CMK (cell line): ENCODE results near the gene C3AR1.
"Not testable (repeated sequence)": the region's sequence is repeated elsewhere in the genome, so short reads cannot be mapped to it uniquely, and the experiment has no call there.

Source experiments
- DNase-seq: peaks from one replicate; pipeline ENCODE4 v3.0.0-alpha.2; 2010; ENCODE audit warnings: low read depth

Gene C3AR1

DNA sequence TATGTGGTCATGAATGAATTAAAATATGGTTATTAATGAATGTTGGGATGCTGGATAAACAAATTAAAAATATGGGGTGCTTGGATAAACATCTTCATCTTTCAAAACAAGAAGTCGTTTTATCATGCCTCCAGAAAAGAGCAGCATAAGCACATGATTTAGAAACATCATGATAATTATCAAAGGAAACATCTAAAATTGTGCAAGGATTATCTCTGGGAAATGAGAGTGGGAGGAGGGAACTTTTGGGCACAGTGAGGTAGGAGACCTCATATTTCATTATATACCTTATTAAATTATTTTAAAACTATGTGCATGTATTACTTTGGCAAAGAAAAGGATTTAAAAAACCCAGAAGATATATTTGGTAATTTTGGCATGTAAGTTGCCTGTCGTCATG is 8.9 kb downstream of the C3AR1 start:
- no peak for DNase-seq

DNA sequence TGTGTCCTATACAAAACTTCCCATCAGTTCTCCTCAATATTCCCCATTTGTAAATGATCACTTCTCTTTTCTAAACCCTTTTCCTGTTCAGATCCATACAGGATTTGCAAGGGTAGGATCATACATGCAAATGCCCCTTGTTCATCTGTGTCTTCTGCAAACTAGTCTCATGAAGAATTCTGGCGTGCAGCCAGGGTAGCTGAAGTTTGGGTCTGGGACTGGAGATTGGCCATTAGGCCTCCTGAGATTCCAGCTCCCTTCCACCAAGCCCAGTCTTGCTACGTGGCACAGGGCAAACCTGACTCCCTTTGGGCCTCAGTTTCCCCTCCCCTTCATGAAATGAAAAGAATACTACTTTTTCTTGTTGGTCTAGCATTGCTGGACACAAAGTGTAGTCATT is 11.3 kb downstream of the C3AR1 start:
- no peak for DNase-seq

DNA sequence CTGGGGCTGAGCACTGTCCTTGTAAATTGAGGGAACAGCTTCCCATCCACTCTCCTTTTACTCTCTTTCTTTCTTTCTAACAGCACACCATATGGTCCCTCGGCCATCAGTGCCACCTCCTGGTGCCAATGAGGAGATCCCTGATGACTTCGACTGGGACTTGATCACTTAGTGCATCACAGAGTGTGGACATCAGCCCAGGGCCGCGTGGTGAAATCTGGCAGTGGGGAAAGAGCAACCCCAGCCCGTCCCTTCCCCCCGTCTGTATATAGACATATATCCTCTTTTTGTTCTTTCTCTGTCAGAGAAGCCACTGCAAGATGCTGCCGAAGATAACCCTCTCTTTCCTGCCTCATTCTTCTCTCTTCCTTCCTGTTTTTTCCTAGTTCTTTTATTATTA is 13.5 kb downstream of the C3AR1 start:
- DNase-seq: no peak

DNA sequence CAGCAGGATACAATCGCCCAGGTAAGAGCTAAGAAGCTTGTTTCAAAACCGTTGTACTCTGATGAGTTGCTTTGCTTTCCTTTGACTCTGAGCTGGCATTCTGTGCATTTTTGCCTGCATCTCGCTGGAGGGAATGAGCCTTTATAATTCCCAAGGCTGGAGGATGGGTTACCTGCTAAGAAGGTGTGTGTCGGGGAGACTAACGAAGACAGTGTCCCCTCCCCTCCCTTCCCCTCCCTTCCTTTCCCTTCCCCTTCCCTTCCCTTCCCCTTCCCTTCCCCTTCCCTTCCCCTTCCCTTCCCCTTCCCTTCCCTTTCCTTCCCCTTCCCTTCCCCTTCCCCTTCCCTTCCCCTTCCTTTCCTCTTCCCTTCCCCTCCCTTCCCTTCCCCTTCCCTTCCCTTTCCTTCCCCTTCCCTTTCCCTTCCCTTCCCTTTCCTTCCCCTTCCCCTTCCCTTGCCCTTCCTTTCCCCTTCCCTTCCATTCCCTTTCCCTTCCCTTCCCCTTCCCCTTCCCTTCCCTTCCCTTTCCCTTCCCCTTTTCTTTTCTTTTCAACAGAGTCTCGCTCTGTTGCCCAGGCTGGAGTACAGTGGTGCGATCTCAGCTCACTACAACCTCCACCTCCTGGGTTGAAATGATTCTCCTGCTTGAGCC is 15.4 kb downstream of the C3AR1 start:
- DNase-seq: no peak

DNA sequence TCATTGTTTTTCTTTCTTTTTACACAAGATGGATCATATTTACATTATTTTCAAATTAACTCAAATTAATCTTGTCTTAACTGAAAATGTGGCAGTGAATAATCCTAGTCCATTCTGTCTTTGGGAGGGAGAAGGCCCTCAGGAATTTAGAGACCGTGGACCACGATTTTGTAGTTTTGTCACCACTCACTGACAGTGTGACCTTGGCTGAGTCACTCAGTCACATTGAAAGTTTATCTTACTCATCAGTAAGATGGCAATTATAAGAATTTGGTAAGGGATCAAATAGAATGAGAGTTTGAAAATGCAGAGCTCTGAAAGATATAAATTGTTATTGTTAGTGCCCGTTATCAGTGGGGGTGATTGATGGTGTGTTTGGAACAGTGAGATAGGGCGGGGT is 17.3 kb downstream of the C3AR1 start:
- no peak for DNase-seq

DNA sequence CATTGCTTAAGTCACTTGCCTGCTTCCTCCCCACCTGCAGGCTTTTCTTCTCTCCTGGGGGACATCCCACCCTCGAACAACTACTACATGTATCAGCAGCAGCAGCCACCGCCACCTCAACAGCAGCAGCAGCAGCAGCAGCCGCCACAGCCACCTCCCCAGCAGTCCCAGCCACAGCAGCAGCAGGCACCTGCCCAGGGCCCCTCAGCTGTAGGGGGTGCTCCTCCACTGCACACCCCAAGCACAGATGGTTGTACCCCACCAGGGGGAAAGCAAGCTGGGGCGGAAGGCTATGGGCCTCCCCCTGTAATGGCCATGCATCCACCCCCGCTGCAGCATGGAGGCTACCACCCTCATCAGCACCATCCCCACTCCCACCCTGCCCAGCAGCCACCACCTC is 18.3 kb downstream of the C3AR1 start:
- DNase-seq: no peak

DNA sequence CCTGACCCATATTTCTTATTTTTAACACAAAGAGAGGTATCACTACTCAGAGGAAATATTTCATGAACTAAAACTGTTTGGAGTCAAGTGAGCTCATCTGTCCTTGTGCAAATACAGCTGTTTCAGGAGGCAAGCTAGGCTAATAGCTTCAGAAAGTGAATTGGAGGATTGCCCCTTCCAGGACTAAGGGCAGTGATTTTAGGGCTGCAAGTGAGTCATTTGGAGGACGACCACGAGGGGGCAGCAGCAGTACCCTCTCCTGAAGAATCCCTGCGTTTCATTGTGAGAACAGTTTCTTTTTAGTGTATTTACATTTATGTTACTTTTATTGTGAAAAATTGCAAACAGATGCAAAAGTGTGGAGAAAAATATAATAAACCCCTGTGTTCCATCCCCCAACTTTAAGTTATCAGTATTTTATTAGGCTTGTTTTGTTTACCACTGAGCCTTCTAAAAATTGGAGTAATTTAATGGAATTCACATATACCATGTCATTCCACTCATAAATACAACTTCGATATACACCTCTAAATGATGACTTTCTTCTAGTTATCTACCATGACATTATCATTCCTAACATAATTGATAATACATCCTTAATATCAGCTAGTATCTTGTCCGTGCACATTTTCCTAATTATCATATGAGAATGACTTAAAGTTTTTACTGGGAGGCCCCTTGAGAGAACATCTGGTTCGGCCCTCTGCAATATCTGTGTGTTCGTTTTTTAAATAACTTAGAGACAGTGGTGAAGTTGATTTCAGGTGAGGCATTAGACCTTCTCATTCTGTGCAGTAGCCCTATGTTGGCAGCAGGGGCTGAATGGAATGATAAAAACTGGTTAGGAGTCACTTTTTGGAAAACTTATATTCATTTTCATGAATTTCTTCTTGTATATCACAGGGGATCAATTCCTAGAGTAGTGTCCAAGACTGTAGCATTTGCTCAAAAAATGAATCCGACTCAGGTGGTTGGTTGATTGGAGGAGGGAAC is 19.9 kb downstream of the C3AR1 start:
- no peak for DNase-seq

DNA sequence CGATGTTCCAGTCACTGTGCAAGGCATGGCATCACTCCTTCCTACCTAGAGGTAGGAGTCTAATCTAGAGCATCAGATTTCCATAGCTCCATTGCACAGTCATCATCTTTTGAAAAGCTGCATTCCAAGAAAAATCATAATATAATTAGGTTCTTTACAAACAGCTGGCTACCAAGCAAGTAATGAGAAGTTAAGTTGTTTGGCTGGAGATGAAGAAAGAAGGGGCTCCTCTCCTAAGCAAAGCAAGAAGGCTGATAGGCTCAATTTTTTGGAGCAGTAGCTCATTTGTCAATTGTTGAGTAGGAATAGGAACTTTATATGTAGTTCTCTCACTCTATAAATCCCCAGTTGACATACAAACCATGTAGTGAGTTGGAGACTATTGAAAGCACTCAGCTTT is 25.4 kb downstream of the C3AR1 start:
- DNase-seq: no peak

DNA sequence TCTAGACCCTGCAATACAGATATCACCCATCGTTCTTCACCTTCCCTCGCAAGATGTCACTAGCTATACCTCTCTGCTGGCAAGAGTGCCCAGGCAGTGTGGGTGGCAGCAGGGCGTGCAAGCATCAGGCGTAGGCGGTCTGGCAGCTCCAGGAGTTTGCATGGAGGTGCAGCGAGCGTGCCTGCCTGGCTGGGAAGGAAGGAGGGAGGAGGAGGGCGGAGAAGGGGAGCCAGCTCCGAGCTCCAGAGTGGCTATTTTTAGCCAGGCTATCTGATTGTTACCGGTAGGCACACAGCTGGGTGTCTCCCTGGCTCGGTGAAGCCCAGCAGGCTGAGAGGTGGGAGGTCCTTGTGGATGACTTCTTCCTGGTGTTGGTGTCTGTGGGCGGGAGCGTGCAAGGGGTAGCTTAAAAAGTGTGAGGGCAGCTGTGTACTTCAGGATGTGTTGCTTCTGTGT is 27.5 kb downstream of the C3AR1 start:
- DNase-seq: no peak

DNA sequence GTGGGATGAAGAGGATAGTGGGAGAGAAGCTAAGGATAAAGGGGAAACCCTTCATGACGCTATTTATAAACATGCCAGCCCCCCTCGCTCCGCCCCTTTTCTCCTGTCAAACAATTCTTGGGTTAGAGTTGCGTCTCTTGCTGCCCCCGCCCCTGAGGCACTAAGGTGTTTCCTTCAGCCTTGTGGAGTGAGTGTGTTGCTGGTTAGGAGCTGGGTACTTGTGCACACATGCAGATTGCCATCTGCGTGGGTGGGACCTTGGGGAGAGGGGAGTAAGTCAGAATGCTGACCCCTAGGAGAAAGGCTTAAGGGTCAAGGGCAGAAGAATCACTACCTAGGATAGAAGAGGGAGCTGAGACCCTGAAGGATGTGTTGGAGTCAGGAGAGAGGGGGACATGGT is 28.2 kb downstream of the C3AR1 start:
- no peak for DNase-seq

DNA sequence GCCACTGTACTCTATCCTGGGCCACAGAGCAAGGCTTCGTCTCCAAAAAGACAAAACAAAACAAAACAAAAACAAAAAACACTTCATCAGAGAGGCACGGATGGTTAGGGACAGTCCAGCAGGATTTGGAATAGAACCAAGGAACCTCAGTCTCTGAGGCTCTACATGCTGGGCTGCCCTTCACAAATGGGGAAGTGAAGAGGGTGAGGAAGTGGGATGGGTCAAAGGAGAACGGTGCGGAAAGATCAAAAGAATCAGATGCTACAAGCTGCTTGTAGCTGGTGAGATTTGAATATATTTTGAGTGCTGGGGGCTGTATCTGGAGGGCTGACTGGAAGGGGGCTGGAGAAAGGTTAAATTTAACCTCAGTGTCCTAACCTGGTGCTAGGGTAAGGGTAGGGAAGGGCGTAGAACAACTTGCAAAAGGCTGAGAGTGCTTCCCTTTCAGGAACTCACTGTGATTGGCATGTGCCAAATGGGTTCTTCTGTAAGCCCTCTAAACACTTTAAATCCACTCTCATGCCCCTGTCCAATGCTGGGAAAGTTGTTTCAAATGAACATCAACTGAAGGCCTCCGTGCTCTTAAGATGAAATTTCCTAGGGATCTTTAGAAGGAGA is 29.0 kb downstream of the C3AR1 start:
- DNase-seq: no peak

DNA sequence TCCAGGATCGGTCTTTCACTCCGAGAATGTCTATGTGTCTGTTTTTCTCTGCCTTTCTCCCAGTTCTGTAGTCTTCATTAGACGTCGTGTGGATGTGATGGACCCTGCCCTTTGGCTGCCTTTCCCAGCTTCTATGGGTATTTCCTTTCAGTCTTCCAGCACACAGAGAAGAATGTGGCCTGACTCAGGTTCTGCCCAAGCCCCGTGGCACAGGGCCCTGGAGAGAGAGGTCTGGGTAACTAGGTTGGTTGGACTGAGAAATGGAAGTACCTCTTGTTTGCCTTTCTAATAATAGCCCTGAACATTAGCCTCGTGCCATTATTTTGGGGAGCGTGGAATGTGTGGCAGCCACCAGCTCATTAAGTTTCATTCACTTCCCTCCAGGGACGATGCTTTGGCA is 29.8 kb downstream of the C3AR1 start:
- no peak for DNase-seq

DNA sequence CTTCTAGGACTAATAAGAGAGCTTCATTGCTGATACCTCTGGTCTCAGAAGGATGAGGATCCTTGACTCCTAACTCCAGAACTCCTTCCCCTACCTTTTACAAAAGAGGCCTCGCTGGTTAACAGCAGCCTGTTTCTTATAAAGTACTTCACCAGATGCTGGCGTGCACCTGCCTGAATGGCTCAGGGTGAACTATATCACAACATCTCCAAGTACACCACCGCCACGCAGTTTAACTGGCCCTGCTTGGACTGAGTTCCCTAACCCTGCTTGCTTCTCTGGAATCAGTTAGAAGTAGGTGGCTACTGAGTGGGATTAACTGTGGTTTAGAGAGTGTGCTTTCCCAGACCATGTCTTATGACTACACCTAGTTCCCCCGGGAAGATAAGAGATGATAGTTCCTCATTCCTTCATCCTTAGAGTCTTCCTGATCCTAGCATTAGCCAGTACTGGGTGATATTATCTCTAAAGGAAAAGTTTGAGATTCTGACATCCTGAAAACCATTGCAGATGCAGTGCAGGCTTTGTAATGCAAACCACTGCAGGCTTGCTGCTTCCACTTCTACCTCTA is 30.6 kb downstream of the C3AR1 start:
- DNase-seq: no peak

DNA sequence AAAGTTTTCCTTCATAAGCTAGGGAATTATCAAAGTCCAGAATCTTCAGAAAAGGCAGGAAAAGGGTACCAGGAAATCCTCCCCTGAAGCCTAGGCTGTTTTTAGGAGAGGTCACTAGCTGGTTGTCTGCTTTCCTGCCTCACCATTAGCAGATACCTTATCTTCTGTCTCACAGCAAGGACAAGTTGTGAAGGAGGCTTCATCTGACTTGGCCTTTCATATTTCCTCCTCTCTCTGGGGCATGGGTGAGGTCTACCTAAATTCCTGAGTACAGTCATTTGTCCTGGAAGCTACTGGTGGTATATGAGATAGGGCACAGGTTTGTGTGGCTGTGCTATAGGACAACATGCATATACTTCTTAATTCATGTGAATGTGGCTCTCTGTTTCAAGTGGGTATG is 31.4 kb downstream of the C3AR1 start:
- DNase-seq: no peak

DNA sequence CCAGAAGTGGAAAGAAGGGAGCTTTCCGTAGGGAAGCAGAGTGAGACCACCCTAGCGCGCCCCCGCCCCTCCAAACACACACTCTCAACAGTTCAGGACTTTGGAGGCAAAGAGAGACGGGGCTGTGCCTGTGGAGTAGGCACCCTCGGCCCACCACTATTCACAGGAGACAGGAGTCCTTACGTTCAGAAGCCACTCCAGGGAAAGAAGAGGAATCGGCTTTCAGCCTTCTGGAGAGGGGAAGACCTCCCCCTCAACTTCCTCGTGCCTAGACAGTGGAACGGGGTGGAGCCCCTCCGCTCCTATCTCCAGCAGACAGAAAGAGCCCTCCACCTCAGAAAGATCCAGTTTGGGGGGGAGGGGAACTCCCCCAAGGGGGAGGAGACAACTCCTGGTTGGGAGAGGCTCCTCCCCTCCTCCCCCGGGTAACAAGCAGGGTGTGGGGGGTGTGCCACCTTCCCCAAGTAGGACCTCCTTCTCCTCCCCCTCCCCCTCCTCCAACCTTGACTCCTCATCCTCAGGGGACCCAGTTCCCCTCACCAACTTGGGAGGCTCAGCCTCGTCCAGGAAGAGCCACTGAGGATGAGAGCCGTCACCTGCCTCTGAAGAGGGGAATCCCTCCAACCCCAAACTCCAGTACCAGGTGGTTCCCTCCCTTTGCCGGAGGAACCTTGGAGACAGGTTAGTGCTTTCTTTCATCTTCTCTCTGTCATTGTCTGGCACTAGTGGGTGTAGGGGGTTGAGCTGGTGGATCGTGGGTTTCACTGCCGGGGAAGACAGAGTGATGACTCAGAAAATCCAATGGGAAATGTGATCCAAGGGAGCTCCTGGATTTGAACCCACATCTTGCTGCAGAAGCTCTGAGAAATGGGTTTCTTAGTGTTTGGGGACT is 32.8 kb downstream of the C3AR1 start:
- peak; percentile 92 for DNase-seq

DNA sequence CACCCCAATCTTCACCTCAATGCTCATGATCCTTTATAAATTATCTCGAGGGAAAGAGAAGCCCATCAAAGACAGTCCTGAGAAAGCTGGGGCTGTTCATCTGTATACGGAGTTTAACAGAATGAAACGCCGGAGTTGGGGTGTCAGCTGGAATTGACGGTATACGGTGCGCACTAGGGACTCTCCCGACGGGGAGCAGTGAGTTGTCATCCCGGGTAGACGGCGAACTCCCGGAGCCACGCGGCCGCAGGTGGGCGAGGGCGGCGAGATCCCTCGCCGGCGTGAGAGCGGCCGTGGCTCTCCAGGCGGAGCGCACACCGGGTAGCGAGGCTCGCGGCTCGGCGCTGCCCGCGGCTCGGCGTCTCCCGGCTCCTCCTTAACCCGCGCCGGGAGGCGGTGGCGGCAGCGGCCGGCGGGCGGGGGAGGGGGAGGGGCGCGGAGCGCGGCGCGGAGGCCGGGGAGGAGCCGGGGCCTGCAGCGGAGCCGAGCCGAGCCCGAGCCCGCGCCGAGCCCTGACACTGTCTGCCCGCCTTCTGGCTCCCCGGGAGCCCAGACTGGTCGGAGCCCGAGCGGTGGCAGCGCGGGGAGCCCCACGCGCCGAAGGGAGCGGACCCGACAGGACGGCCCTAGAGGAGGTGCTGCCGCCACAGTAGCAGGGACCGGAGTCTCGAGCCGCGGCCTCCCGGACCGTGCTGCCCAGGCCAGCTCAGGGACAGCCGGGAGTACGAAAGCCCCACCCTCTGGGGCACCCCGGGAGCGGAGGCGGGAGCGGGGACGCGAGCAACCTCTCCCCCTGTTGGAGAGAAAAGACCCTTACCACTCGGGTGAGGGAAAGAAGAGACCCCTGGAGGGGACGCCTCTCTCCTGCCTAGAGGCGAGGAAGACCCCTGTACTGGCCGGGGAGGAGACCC is 33.7 kb downstream of the C3AR1 start, which contains the start of gene FOXJ2:
Gene FOXJ2 (plus strand): TSS at position 475 of the 911 bp plus-strand sequence. CDS start 7,117 bp downstream, outside the sequence.
- DNase-seq: no peak

DNA sequence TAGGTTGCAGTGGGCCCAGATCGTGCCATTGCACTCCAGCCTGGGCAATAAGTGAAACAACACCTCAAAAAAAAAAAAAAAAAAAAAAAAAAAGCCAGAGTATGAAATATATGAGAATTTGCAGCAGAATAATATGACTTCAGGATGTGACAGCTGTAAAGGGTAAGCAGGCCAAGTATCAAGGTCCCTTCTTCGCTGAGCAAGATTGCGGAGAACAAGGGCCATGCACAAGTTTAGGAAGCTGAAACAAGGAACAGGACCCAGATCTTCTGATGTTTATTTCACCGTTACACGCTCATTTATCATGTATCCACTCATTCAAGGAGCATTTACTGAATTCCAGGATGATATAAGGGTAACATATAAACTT is 34.3 kb downstream of the C3AR1 start:
- no peak for DNase-seq

DNA sequence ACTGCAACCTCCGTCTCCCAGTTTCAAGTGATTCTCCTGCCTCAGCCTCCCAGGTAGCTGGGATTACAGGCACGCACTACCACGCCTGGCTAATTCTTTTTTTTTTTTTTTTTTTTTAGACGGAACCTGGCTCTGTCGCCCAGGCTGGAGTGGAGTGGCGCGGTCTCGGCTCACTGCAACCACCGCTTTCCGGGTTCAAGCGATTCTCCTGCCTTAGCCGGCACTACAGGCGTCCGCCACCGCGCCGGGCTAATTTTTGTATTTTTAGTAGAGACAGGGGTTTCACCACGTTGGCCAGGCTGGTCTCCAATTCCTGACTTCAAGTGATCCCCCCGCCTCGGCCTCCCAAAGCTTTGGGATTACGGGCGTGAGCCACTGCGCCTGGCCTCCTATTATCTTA is 35.1 kb downstream of the C3AR1 start:
- DNase-seq: not testable (repeated sequence)

DNA sequence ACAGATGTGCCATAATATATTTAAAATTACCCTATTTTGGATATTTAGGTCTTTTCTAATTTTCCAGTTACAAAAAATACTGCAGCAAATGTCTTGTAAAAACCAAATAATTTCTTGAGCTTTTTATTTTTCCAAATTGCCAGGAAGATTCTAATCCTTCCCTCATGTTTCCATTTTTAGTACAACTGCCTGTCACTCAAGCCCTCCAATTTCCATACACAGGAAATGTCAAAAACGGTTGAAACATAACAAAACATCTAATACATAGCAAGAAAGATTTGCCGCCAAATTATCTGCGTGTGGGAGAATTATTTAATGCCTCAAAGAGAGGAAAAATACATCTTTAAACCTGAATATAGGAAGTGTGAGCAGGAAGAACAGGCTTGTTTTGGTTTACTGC is 36.0 kb downstream of the C3AR1 start:
- DNase-seq: no peak

DNA sequence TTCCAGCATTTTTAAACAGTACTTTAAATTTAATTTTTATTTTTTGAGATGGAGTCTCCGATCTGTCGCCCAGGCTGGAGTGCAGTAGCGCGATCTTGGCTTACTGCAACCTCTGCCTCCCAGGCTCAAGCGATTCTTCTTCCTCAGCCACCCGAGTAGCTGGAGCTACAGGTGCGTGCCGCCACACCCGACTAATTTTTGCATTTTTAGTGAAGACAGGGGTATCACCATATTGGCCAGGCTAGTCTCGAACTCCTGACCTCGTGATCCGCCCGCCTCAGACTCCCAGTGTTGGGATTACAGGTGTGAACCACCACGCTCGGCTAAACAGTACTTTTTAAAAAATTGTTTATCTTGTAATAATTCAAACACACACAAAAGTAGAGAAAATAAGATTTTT is 37.9 kb downstream of the C3AR1 start:
- DNase-seq: no peak
